PC-3 (cell line): ENCODE data around the gene OGA. TPM values are rescaled to one million over a fixed set of nuclear protein-coding genes. Genes with fewer than 3 reads are reported as not detected.
A peak's percentile ranks its signal among the peaks of the same experiment; 100 is the strongest.

Experiments used
- ATAC-seq: fragments of 200-7000 bp; cut with Tn5 transposase; 2 replicates; pipeline ENCODE4 v1.9.1; 2020; ENCODE audit warnings: mild to moderate bottlenecking, moderate library complexity
- BruUV-seq: library from RNA; stranded (reverse); fragments of 400-500 nt; replicated peaks from 2 replicates; lab custom pipeline; 2021; lab: Mats Ljungman, UMichigan
- CTCF ChIA-PET: fragments of 300-600 bp; sonication (Branson Sonifier 250); formaldehyde crosslinking; loops from one replicate; lab custom pipeline; 2022; ENCODE audit warnings: antibody characterized with exemption; lab: Charles Lee
- POLR2A ChIA-PET: fragments of 300-600 bp; sonication (Branson Sonifier 250); formaldehyde crosslinking; loops from one replicate; lab custom pipeline; 2022; ENCODE audit warnings: antibody characterized with exemption; ENCODE audit not compliant: unreplicated experiment; lab: Charles Lee
- DNase-seq: peaks from one replicate; pipeline ENCODE4 v3.0.0-alpha.2; 2015
- H2AFZ ChIP-seq: fragments of 300-600 bp; sonication (generic); 2 replicates; pipeline ENCODE4 v1.6.0; 2016; ENCODE audit warnings: antibody characterized with exemption, low read length
- H3F3A ChIP-seq: fragments of 300-600 bp; sonication (generic); one replicate; pipeline ENCODE4 v1.6.0; 2017; ENCODE audit warnings: antibody characterized with exemption, low read length, control low read depth, mild to moderate bottlenecking; ENCODE audit not compliant: unreplicated experiment
- H3K27ac ChIP-seq: fragments of 300-600 bp; sonication (generic); 2 replicates; pipeline ENCODE4 v1.5.1; 2016; ENCODE audit warnings: mild to moderate bottlenecking, low read length
- H3K27me3 ChIP-seq: fragments of 300-600 bp; sonication (generic); 2 replicates; pipeline ENCODE4 v1.6.1; 2016; ENCODE audit warnings: low read length, mixed read lengths
- H3K36me3 ChIP-seq: fragments of 300-600 bp; sonication (generic); 2 replicates; pipeline ENCODE4 v1.6.1; 2016; ENCODE audit warnings: low read depth, mixed run types, low read length, mixed read lengths
- H3K4me1 ChIP-seq: fragments of 300-600 bp; sonication (generic); 2 replicates; pipeline ENCODE4 v1.5.1; 2016; ENCODE audit warnings: low read length; ENCODE audit not compliant: insufficient read depth
- H3K4me2 ChIP-seq: fragments of 300-600 bp; sonication (generic); 2 replicates; pipeline ENCODE4 v1.6.0; 2016; ENCODE audit warnings: low read length
- H3K4me3 ChIP-seq: fragments of 300-600 bp; sonication (generic); 2 replicates; pipeline ENCODE4 v1.5.1; 2016; ENCODE audit warnings: mild to moderate bottlenecking, low read length, mixed read lengths
- H3K79me2 ChIP-seq: fragments of 300-600 bp; sonication (generic); 2 replicates; pipeline ENCODE4 v1.6.1; 2017; ENCODE audit warnings: low read length, mixed read lengths
- H3K9ac ChIP-seq: fragments of 300-600 bp; sonication (generic); 2 replicates; pipeline ENCODE4 v1.6.0; 2016; ENCODE audit warnings: mild to moderate bottlenecking, low read length
- H3K9me2 ChIP-seq: fragments of 300-600 bp; sonication (generic); replicated peaks from 2 replicates; pipeline ENCODE4 v1.6.1; 2016; ENCODE audit warnings: mixed run types, low read length, mixed read lengths
- H3K9me3 ChIP-seq: fragments of 300-600 bp; sonication (generic); 2 replicates; pipeline ENCODE4 v1.6.1; 2016; ENCODE audit warnings: low read length, mixed read lengths
- H4K20me1 ChIP-seq: fragments of 300-600 bp; sonication (generic); 2 replicates; pipeline ENCODE4 v1.6.1; 2016; ENCODE audit warnings: low read length, mixed read lengths
- EZH2 ChIP-seq: fragments of 300-600 bp; sonication (generic); IDR thresholded peaks from one replicate; pipeline ENCODE4 v1.6.1; 2017; ENCODE audit warnings: antibody characterized with exemption, mild to moderate bottlenecking, low read length; ENCODE audit not compliant: unreplicated experiment
- EZH2phosphoT487 ChIP-seq: fragments of 300-600 bp; sonication (generic); IDR thresholded peaks from 2 replicates; pipeline ENCODE4 v1.6.1; 2018; ENCODE audit warnings: mild to moderate bottlenecking, antibody characterized with exemption, low read length, borderline replicate concordance
- intact Hi-C: fragments of 100-400 bp; cut with micrococcal nuclease; formaldehyde crosslinking; loops from 2 replicates; pipeline ENCODE4 v1.9.0; 2023
- total RNA-seq: library from RNA; depleted of rRNA; stranded (reverse); fragments of >200 nt; gene quantifications from 2 replicates; pipeline ENCODE4 v1.2.3, GENCODE V29; 2014
- TF ChIP-seq, protein P1 (sequence below): fragments of 300-600 bp; sonication (generic); conservative IDR thresholded peaks from 2 replicates; pipeline ENCODE4 v1.5.1; 2017; ENCODE audit warnings: antibody characterized with exemption, low read depth, mild to moderate bottlenecking, low read length

Gene OGA
- total RNA-seq, 1 experiment from 2014 or later: 42.7 TPM

- ATAC-seq (no peak), DNase-seq (no peak)
- POLR2A ChIA-PET: no interaction called here
- Histone ChIP-seq H3F3A (peaks cover 3% of the 10 kb centered on the region), H3K27me3 (no peaks in the 10 kb centered on the region), H3K27ac (no peak overlapping the region), H3K36me3 (peaks cover 6% of the 10 kb centered on the region), H2AFZ (no peak overlapping the region), H4K20me1 (no peaks in the 10 kb centered on the region), H3K4me3 (peak overlapping the region; percentile 95), H3K4me2 (peak overlapping the region; percentile 99), H3K9me3 (no peaks in the 10 kb centered on the region), H3K9me2 (no peaks in the 10 kb centered on the region), H3K79me2 (peaks cover 18% of the 10 kb centered on the region), H3K9ac (no peak overlapping the region), H3K4me1 (peaks cover 20% of the 10 kb centered on the region)
- BruUV-seq: no TSS peak
- intact Hi-C loops: loop anchor here (1.0 to 5.0 kb wide), 2 partner anchors 179 to 194 kb away; partner anchors contain the start of genes DPCD and POLL
- CTCF ChIA-PET: interaction anchor here (0.6 to 1.4 kb wide), 6 partner anchors 16 to 315 kb away, joined by 3 to 18 read pairs (median 4); partner anchors contain the start of gene OGA
- TF ChIP-seq, protein P1, sequence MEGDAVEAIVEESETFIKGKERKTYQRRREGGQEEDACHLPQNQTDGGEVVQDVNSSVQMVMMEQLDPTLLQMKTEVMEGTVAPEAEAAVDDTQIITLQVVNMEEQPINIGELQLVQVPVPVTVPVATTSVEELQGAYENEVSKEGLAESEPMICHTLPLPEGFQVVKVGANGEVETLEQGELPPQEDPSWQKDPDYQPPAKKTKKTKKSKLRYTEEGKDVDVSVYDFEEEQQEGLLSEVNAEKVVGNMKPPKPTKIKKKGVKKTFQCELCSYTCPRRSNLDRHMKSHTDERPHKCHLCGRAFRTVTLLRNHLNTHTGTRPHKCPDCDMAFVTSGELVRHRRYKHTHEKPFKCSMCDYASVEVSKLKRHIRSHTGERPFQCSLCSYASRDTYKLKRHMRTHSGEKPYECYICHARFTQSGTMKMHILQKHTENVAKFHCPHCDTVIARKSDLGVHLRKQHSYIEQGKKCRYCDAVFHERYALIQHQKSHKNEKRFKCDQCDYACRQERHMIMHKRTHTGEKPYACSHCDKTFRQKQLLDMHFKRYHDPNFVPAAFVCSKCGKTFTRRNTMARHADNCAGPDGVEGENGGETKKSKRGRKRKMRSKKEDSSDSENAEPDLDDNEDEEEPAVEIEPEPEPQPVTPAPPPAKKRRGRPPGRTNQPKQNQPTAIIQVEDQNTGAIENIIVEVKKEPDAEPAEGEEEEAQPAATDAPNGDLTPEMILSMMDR: no peak
- TF ChIP-seq EZH2phosphoT487 (no peak), EZH2 (no peak)
These were observed 36.6 kb downstream of the OGA start for GRCh38 chr10:101781655-101781983.

GRCh38 chr10:101780818-101781654, 37.2 kb downstream of the OGA start:
- peaks cover 18% of the 10 kb centered on the region for H3K79me2 ChIP-seq
- no peaks in the 10 kb centered on the region for H3K27me3 ChIP-seq
- H3F3A ChIP-seq: peaks cover 3% of the 10 kb centered on the region
- DNase-seq: peak; percentile 60
- no peaks in the 10 kb centered on the region for H4K20me1 ChIP-seq
- no peaks in the 10 kb centered on the region for H3K9me2 ChIP-seq
- H3K4me3 ChIP-seq: peak overlapping the region; percentile 95; the same call in 1 of the 2 replicates
- H3K9me3 ChIP-seq: no peaks in the 10 kb centered on the region
- TF ChIP-seq, protein P1: peak; percentile 84
- no peak for TF ChIP-seq EZH2
- no peak for TF ChIP-seq EZH2phosphoT487
- H3K27ac ChIP-seq: no peak overlapping the region
- no peak overlapping the region for H3K9ac ChIP-seq
- peaks cover 3% of the 10 kb centered on the region for H3K36me3 ChIP-seq
- CTCF ChIA-PET: interaction anchor here (0.6 to 1.4 kb wide), 7 partner anchors 15 to 314 kb away, joined by 3 to 18 read pairs (median 4); partner anchors contain the start of gene OGA
- peak overlapping the region; percentile 99; the same call in 1 of the 2 replicates for H3K4me2 ChIP-seq
- intact Hi-C loops: loop anchor here (1.0 to 5.0 kb wide), 2 partner anchors 179 to 194 kb away; partner anchors contain the start of genes DPCD and POLL
- peak; percentile 56 for ATAC-seq
- POLR2A ChIA-PET: no interaction called here
- H3K4me1 ChIP-seq: peaks cover 20% of the 10 kb centered on the region
- no TSS peak for BruUV-seq
- no peak overlapping the region for H2AFZ ChIP-seq
